Measurements from ENCODE around the gene MZF1. TPM values are rescaled to one million over a fixed set of nuclear protein-coding genes. Genes with fewer than 3 reads are reported as not detected.

The MZF1 gene
- total and polyA plus RNA-seq, 9 of the 15 experiments (the other 6 are each of a cell fraction or from before 2014, with no cell fraction given): 0.31 to 29.3 (median 11.5) TPM

DNA sequence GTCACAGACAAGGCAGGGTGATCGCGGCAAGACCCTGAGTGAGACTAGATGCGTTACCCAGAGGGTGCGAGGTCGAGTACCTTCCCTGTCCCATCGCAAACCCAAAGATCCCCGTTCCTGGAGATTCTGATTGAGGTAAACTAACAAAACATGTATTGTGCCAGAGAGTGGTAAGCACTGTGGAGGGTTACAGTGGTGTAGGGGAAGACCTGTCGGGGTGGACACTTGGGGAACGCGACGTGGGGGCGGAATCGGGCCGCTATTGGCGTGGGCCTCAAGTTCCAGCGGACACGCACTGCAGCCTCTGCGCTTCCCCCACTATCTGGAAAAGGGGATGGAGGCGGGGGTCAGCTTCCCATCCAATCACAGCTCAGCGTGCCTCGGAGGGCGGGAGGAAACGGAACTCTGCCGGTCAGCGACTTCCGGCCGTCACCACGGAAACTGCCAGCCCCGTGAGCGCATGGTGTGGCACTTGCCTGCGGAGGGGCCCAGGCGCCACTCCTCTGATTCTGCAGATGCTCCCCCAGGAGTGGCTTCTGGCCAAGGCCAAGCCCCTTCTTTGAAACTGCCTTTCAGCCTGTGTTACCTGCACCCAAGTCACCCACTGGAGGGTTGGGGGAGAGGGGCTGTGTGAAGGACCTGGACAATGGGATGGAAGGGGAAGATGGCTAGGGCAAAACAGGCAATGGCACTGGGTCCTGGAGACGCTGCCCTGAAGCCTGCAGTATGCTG is 13.7 kb downstream of the MZF1 start (continued):
- TF ChIP-seq, protein P1, sequence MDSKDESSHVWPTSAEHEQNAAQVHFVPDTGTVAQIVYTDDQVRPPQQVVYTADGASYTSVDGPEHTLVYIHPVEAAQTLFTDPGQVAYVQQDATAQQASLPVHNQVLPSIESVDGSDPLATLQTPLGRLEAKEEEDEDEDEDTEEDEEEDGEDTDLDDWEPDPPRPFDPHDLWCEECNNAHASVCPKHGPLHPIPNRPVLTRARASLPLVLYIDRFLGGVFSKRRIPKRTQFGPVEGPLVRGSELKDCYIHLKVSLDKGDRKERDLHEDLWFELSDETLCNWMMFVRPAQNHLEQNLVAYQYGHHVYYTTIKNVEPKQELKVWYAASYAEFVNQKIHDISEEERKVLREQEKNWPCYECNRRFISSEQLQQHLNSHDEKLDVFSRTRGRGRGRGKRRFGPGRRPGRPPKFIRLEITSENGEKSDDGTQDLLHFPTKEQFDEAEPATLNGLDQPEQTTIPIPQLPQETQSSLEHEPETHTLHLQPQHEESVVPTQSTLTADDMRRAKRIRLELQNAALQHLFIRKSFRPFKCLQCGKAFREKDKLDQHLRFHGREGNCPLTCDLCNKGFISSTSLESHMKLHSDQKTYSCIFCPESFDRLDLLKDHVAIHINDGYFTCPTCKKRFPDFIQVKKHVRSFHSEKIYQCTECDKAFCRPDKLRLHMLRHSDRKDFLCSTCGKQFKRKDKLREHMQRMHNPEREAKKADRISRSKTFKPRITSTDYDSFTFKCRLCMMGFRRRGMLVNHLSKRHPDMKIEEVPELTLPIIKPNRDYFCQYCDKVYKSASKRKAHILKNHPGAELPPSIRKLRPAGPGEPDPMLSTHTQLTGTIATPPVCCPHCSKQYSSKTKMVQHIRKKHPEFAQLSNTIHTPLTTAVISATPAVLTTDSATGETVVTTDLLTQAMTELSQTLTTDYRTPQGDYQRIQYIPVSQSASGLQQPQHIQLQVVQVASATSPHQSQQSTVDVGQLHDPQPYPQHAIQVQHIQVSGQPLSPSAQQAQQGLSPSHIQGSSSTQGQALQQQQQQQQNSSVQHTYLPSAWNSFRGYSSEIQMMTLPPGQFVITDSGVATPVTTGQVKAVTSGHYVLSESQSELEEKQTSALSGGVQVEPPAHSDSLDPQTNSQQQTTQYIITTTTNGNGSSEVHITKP (IDR thresholded peaks at IDR 0.05; ENCODE audit: partially characterized antibody): peak; percentile 17
- TF ChIP-seq ADNP (tag; IDR thresholded peaks at IDR 0.05): no peak
- TF ChIP-seq POLR2B (IDR thresholded peaks at IDR 0.05; ENCODE audit: low read depth, partially characterized antibody): peak; percentile 91
- no peak for TF ChIP-seq FOXK2 (conservative IDR thresholded peaks at IDR 0.05 in 1 of 2, IDR thresholded peaks at IDR 0.05 in 1 of 2; ENCODE audit: low read depth in 2 of 2)
- TF ChIP-seq GATA2 (CRISPR knock-in tag; IDR thresholded peaks at IDR 0.05): 0 out of 2 replicates have a peak, but pooled peaks have one; percentile 10
- peak; percentile 83; the same call in 1 of the 2 replicates for TF ChIP-seq HDAC2 (IDR thresholded peaks at IDR 0.05)
- no peak for TF ChIP-seq CC2D1A (IDR thresholded peaks at IDR 0.05)
- no peak for TF ChIP-seq ZNF57 (CRISPR knock-in tag; IDR thresholded peaks at IDR 0.05)
- no peak for TF ChIP-seq SNIP1 (IDR thresholded peaks at IDR 0.05; ENCODE audit: low read depth)
- TF ChIP-seq, protein P2, sequence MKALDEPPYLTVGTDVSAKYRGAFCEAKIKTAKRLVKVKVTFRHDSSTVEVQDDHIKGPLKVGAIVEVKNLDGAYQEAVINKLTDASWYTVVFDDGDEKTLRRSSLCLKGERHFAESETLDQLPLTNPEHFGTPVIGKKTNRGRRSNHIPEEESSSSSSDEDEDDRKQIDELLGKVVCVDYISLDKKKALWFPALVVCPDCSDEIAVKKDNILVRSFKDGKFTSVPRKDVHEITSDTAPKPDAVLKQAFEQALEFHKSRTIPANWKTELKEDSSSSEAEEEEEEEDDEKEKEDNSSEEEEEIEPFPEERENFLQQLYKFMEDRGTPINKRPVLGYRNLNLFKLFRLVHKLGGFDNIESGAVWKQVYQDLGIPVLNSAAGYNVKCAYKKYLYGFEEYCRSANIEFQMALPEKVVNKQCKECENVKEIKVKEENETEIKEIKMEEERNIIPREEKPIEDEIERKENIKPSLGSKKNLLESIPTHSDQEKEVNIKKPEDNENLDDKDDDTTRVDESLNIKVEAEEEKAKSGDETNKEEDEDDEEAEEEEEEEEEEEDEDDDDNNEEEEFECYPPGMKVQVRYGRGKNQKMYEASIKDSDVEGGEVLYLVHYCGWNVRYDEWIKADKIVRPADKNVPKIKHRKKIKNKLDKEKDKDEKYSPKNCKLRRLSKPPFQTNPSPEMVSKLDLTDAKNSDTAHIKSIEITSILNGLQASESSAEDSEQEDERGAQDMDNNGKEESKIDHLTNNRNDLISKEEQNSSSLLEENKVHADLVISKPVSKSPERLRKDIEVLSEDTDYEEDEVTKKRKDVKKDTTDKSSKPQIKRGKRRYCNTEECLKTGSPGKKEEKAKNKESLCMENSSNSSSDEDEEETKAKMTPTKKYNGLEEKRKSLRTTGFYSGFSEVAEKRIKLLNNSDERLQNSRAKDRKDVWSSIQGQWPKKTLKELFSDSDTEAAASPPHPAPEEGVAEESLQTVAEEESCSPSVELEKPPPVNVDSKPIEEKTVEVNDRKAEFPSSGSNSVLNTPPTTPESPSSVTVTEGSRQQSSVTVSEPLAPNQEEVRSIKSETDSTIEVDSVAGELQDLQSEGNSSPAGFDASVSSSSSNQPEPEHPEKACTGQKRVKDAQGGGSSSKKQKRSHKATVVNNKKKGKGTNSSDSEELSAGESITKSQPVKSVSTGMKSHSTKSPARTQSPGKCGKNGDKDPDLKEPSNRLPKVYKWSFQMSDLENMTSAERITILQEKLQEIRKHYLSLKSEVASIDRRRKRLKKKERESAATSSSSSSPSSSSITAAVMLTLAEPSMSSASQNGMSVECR (CRISPR knock-in tag; IDR thresholded peaks at IDR 0.05): peak; percentile 43; the same call in 1 of the 2 replicates
- 0 out of 2 replicates have a peak, but pooled peaks have one; percentile 6 for TF ChIP-seq MIER1 (IDR thresholded peaks at IDR 0.05; ENCODE audit: low read depth)
- TF ChIP-seq TEAD2 (tag; IDR thresholded peaks at IDR 0.05): no peak
- no peak for TF ChIP-seq NFXL1 (CRISPR knock-in tag; IDR thresholded peaks at IDR 0.05)
- TF ChIP-seq, protein P3, sequence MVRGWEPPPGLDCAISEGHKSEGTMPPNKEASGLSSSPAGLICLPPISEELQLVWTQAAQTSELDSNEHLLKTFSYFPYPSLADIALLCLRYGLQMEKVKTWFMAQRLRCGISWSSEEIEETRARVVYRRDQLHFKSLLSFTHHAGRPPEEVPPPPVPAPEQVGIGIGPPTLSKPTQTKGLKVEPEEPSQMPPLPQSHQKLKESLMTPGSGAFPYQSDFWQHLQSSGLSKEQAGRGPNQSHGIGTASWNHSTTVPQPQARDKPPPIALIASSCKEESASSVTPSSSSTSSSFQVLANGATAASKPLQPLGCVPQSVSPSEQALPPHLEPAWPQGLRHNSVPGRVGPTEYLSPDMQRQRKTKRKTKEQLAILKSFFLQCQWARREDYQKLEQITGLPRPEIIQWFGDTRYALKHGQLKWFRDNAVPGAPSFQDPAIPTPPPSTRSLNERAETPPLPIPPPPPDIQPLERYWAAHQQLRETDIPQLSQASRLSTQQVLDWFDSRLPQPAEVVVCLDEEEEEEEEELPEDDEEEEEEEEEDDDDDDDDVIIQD (CRISPR knock-in tag; IDR thresholded peaks at IDR 0.05): no peak
- peak; percentile 76; the same call in 1 of the 2 replicates for TF ChIP-seq ZNF232 (CRISPR knock-in tag; IDR thresholded peaks at IDR 0.05)
- peak; percentile 61 for TF ChIP-seq HCFC1 (IDR thresholded peaks at IDR 0.05; ENCODE audit: low read depth, low read length)
- TF ChIP-seq, protein P4, sequence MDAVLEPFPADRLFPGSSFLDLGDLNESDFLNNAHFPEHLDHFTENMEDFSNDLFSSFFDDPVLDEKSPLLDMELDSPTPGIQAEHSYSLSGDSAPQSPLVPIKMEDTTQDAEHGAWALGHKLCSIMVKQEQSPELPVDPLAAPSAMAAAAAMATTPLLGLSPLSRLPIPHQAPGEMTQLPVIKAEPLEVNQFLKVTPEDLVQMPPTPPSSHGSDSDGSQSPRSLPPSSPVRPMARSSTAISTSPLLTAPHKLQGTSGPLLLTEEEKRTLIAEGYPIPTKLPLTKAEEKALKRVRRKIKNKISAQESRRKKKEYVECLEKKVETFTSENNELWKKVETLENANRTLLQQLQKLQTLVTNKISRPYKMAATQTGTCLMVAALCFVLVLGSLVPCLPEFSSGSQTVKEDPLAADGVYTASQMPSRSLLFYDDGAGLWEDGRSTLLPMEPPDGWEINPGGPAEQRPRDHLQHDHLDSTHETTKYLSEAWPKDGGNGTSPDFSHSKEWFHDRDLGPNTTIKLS (IDR thresholded peaks at IDR 0.05; ENCODE audit: borderline replicate concordance, low read depth): peak; percentile 73; the same call in 1 of the 2 replicates

Measured in K562 (cell line).